HL-60 (cell line): ENCODE measurements around the gene HBE1.

Experiments used
- DNase-seq, 2 experiments: peaks; one replicate each; pipeline ENCODE4 v3.0.0-alpha.2; 2010 to 2020; ENCODE audit warnings: low read depth in 1 of 2, low spot score in 1 of 2
- H3K27ac ChIP-seq: fragments of 250-450 bp; sonication (Bioruptor Pico); replicated peaks from 2 replicates; pipeline ENCODE4 v1.5.1; 2020; ENCODE audit warnings: mild to moderate bottlenecking, moderate library complexity
- H3K27me3 ChIP-seq: fragments of 250-450 bp; sonication (Bioruptor Pico); 2 replicates; pipeline ENCODE4 v1.5.1; 2021; ENCODE audit warnings: mild to moderate bottlenecking, moderate library complexity; ENCODE audit not compliant: insufficient read depth, poor library complexity, severe bottlenecking
- H3K4me3 ChIP-seq: replicated peaks from 2 replicates; pipeline ENCODE4 v1.5.1; 2011; ENCODE audit warnings: mild to moderate bottlenecking, control low read depth, low read length; ENCODE audit not compliant: insufficient read depth
- CTCF ChIP-seq: IDR thresholded peaks from one replicate; pipeline ENCODE4 v1.5.1; 2011; ENCODE audit warnings: low read length, control low read depth, inconsistent platforms; ENCODE audit not compliant: insufficient read depth
- GABPA ChIP-seq: IDR thresholded peaks from 2 replicates; pipeline ENCODE4 v1.6.1; 2012; ENCODE audit warnings: low read depth
- POLR2AphosphoS5 ChIP-seq: IDR thresholded peaks from 2 replicates; pipeline ENCODE4 v1.6.1; 2012; ENCODE audit warnings: low read depth
- REST ChIP-seq: IDR thresholded peaks from 2 replicates; pipeline ENCODE4 v1.6.1; 2012; ENCODE audit warnings: low read depth; ENCODE audit not compliant: insufficient replicate concordance
- SPI1 ChIP-seq: IDR thresholded peaks from 2 replicates; pipeline ENCODE4 v1.6.1; 2012; ENCODE audit warnings: low read depth, mild to moderate bottlenecking, borderline replicate concordance

The HBE1 gene

DNA sequence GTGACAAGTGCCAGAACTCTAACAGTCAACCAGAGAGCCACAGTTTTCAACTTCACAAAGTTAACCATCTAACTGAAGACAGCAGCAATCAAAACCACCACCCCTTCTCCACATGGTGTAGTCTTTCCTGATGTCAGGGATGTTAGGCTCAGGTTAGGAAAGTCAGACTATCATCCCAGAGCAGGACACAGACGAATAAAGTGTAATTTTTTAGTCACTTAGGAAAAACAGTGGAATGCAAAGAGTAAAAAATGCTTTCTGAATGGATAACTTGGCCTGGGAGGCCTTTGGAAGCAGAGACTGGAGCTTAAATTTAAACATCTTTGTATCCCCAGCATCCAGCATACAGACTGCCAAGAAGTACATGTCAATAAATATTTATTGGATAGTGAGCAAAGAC is 16.6 kb upstream of the HBE1 start:
- no peak for TF ChIP-seq CTCF
- TF ChIP-seq GABPA, result no peak
- TF ChIP-seq POLR2AphosphoS5, result no peak
- no peak for TF ChIP-seq SPI1
- no peak for TF ChIP-seq REST
- H3K27me3 ChIP-seq, result no peaks in the 10 kb centered on the region
- H3K27ac ChIP-seq, result no peak overlapping the region
- DNase-seq, result no peak
- H3K4me3 ChIP-seq, result no peak overlapping the region

- TF ChIP-seq SPI1, result no peak
- TF ChIP-seq CTCF, result no peak
- no peak for TF ChIP-seq GABPA
- TF ChIP-seq POLR2AphosphoS5, result no peak
- TF ChIP-seq REST, result no peak
- DNase-seq, result no peak
- no peaks in the 10 kb centered on the region for H3K27me3 ChIP-seq
- no peak overlapping the region for H3K4me3 ChIP-seq
- H3K27ac ChIP-seq, result no peak overlapping the region
Observed at GRCh38 chr11:5285703-5286340, 16.1 kb upstream of the HBE1 start.

DNA sequence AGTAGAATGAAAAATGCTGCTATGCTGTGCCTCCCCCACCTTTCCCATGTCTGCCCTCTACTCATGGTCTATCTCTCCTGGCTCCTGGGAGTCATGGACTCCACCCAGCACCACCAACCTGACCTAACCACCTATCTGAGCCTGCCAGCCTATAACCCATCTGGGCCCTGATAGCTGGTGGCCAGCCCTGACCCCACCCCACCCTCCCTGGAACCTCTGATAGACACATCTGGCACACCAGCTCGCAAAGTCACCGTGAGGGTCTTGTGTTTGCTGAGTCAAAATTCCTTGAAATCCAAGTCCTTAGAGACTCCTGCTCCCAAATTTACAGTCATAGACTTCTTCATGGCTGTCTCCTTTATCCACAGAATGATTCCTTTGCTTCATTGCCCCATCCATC is 14.9 kb upstream of the HBE1 start:
- no peak overlapping the region for H3K4me3 ChIP-seq
- H3K27me3 ChIP-seq, result no peaks in the 10 kb centered on the region
- no peak for DNase-seq
- H3K27ac ChIP-seq, result no peak overlapping the region
- TF ChIP-seq POLR2AphosphoS5, result no peak
- TF ChIP-seq CTCF, result no peak
- TF ChIP-seq REST, result no peak
- no peak for TF ChIP-seq GABPA
- no peak for TF ChIP-seq SPI1
